Measurements from ENCODE around the gene RPTOR. TPM values are rescaled to one million over a fixed set of nuclear protein-coding genes. Genes with fewer than 3 reads are reported as not detected.

RPTOR gene
- polyA plus RNA-seq, 1 of the 3 experiments (the other 2 are of a cell fraction), result 14.9 TPM

- TF ChIP-seq JUND (IDR thresholded peaks at IDR 0.05), result no peak
- no peak for TF ChIP-seq POLR2AphosphoS5 (IDR thresholded peaks at IDR 0.05; ENCODE audit: low read depth, low read length)
- TF ChIP-seq MEF2A (IDR thresholded peaks at IDR 0.05; ENCODE audit: borderline replicate concordance, low read depth), result no peak
- TF ChIP-seq REST (IDR thresholded peaks at IDR 0.05; ENCODE audit: low read depth, low read length), result no peak
- TF ChIP-seq SIN3A (IDR thresholded peaks at IDR 0.05; ENCODE audit: borderline replicate concordance, low read depth, low read length), result no peak
These were observed 386.0 kb downstream of the RPTOR start (continued) for GRCh38 chr17:80930335-80931279.

GRCh38 chr17:80931421-80932265, 387.0 kb downstream of the RPTOR start:
- Histone ChIP-seq H3K9me2 (no peaks in the 10 kb centered on the region), H4K20me1 (ENCODE audit: insufficient read depth) (no peaks in the 10 kb centered on the region), H3F3A (replicated peaks; ENCODE audit: insufficient read depth) (no peaks in the 10 kb centered on the region), H3K4me3 (ENCODE audit: low read depth in 2 of 2, low read length in 1 of 2) (no peak overlapping the region), H3K9me3 (no peaks in the 10 kb centered on the region), H3K79me2 (ENCODE audit: insufficient read depth) (no peaks in the 10 kb centered on the region), H3K27ac (ENCODE audit: low read depth in 2 of 2, low read length in 1 of 2) (no peak overlapping the region), H3K9ac (no peak overlapping the region), H3K4me1 (ENCODE audit: control insufficient read depth in 1 of 2, insufficient read depth in 2 of 2, low read depth in 1 of 2, low read length in 1 of 2) (no peaks in the 10 kb centered on the region), H3K4me2 (no peak overlapping the region), H2AFZ (ENCODE audit: low read depth) (no peak overlapping the region), H3K27me3 (ENCODE audit: insufficient read depth) (no peaks in the 10 kb centered on the region), H3K36me3 (replicated peaks in 1 of 2; ENCODE audit: control insufficient read depth in 1 of 2, insufficient read depth in 2 of 2, low read length in 1 of 2) (peaks cover 8 to 11% of the 10 kb centered on the region in 2 experiments)
- CTCF ChIA-PET, result interaction anchor here (0.9 kb wide), 1 partner anchor 356 kb away, joined by 3 read pairs; no protein-coding TSS in a partner anchor
- WGBS (ENCODE audit: low lambda C conversion rate), result 91% methylated on average over 12 of the region's 13 CpGs
- DNase-seq, result no peak
- TF ChIP-seq EZH2phosphoT487 (IDR thresholded peaks at IDR 0.05; ENCODE audit: borderline replicate concordance, low read depth) (no peak), IRF3 (IDR thresholded peaks at IDR 0.05; ENCODE audit: low read depth, low read length) (no peak), SMC3 (IDR thresholded peaks at IDR 0.05; ENCODE audit: low read depth, low read length) (no peak), USF1 (IDR thresholded peaks at IDR 0.05; ENCODE audit: borderline replicate concordance, low read depth) (no peak), TEAD4 (IDR thresholded peaks at IDR 0.05; ENCODE audit: borderline replicate concordance, insufficient read depth) (no peak), RCOR1 (IDR thresholded peaks at IDR 0.05; ENCODE audit: low read length) (no peak), JUND (IDR thresholded peaks at IDR 0.05) (no peak), POLR2AphosphoS5 (IDR thresholded peaks at IDR 0.05; ENCODE audit: low read depth, low read length) (no peak)
- POLR2A ChIA-PET, result no interaction called here
